Lung (tissue), 12 donors: Measurements from ENCODE around the gene PRR9. TPM values are rescaled to one million over a fixed set of nuclear protein-coding genes. Genes with fewer than 3 reads are reported as not detected.
"Not testable (repeated sequence)": the region's sequence is repeated elsewhere in the genome, so short reads cannot be mapped to it uniquely, and the experiment has no call there.

Experiments
- ATAC-seq: fragments of 200-7000 bp; cut with Tn5 transposase; one replicate; pipeline ENCODE4 v1.9.1; 2020; ENCODE audit warnings: moderate number of reproducible peaks; ENCODE audit not compliant: insufficient read depth, low FRiP score
- DNase-seq, 3 donors: peaks; one replicate each; pipeline ENCODE4 v3.0.0-alpha.2; 2013 to 2017
- H3K27ac ChIP-seq, 2 donors: one replicate each; pipeline ENCODE4 v1.5.1; 2013; ENCODE audit warnings: mild to moderate bottlenecking in 2 of 2, moderate library complexity in 2 of 2, control low read depth in 1 of 2, inconsistent platforms in 1 of 2, low read depth in 1 of 2, low read length in 1 of 2
- H3K27me3 ChIP-seq, 3 donors: one replicate each; pipeline ENCODE4 v1.5.1; 2013; ENCODE audit warnings: low read length in 2 of 3; ENCODE audit not compliant: control insufficient read depth in 3 of 3, insufficient read depth in 3 of 3
- H3K36me3 ChIP-seq, 4 donors: one replicate each; pipeline ENCODE4 v1.5.1; 2013; ENCODE audit warnings: low read length in 4 of 4, mild to moderate bottlenecking in 1 of 4, moderate library complexity in 1 of 4; ENCODE audit not compliant: control insufficient read depth in 4 of 4, insufficient read depth in 4 of 4
- H3K4me1 ChIP-seq, 5 donors: one replicate each; pipeline ENCODE4 v1.5.1; 2013; ENCODE audit warnings: low read length in 5 of 5, mild to moderate bottlenecking in 2 of 5, moderate library complexity in 1 of 5; ENCODE audit not compliant: control insufficient read depth in 5 of 5, insufficient read depth in 5 of 5
- H3K4me3 ChIP-seq: one replicate; pipeline ENCODE4 v1.5.1; 2013; ENCODE audit warnings: mild to moderate bottlenecking, control low read depth, moderate library complexity
- H3K9ac ChIP-seq, 2 donors: one replicate each; pipeline ENCODE4 v1.5.1; 2013; ENCODE audit warnings: low read length in 2 of 2, control low read depth in 1 of 2; ENCODE audit not compliant: insufficient read depth in 1 of 2
- H3K9me3 ChIP-seq, 4 donors: one replicate each; pipeline ENCODE4 v1.5.1; 2013; ENCODE audit warnings: low read length in 3 of 4, mild to moderate bottlenecking in 1 of 4, moderate library complexity in 1 of 4; ENCODE audit not compliant: control insufficient read depth in 4 of 4, insufficient read depth in 3 of 4
- WGBS, 2 donors: extraction: QIAGEN DNeasy Blood & Tissue Kit; methylation state at CpG; one replicate each; pipeline ENCODE4 v1.1.7; 2013; 5-methylcytosine and 5-hydroxymethylcytosine counted together
- polyA plus RNA-seq, 2 donors: library from polyadenylated mRNA; stranded (reverse); fragments of 200-250 nt; gene quantifications; one replicate each; pipeline ENCODE4 v1.2.1, GENCODE V29; 2013
- total RNA-seq, 2 donors: library from RNA; depleted of rRNA in 1 of 2; stranded (reverse); fragments of >200 nt in 1 of 2; gene quantifications; one replicate each; pipeline ENCODE4 v1.2.1, GENCODE V29; 2014 to 2021
- TF ChIP-seq, protein P1 (sequence below): IDR thresholded peaks from 2 replicates; pipeline ENCODE4 v1.5.1; 2012; ENCODE audit warnings: mild to moderate bottlenecking; ENCODE audit errors: control extremely low read depth, extremely low read depth
- donor health status: control.
- donor health status: control.
- donor health status: Bipolar disorder and iron deficiency.
- donor health status: healthy.
- donor health status: DM: yes; HTN: yes; CAD: no.

Gene PRR9
- total and polyA plus RNA-seq, 4 donors, result 0.22 TPM; not detected in 3

DNA sequence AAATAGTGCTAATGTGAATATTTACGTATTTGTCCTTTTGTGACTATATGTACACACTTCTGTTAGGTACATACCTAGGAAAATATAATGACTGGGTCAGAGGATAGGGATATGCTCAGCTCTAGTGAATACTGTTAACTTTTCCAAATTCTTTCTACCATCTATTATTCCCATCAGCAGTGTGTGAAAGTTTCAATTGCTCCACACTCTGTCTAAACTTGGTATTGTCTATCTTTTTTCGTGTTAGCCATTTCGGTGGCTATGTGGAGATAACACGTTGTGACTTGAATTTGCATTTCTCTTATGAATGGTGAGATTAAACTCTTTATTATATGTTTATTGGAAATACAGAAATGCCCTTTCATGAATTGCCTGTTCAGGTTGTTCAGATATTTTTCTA, 36.8 kb upstream of the PRR9 start:
- no peak for ATAC-seq
- TF ChIP-seq, protein P1, sequence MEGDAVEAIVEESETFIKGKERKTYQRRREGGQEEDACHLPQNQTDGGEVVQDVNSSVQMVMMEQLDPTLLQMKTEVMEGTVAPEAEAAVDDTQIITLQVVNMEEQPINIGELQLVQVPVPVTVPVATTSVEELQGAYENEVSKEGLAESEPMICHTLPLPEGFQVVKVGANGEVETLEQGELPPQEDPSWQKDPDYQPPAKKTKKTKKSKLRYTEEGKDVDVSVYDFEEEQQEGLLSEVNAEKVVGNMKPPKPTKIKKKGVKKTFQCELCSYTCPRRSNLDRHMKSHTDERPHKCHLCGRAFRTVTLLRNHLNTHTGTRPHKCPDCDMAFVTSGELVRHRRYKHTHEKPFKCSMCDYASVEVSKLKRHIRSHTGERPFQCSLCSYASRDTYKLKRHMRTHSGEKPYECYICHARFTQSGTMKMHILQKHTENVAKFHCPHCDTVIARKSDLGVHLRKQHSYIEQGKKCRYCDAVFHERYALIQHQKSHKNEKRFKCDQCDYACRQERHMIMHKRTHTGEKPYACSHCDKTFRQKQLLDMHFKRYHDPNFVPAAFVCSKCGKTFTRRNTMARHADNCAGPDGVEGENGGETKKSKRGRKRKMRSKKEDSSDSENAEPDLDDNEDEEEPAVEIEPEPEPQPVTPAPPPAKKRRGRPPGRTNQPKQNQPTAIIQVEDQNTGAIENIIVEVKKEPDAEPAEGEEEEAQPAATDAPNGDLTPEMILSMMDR, result no peak
- H3K4me3 ChIP-seq, result no peak overlapping the region

DNA sequence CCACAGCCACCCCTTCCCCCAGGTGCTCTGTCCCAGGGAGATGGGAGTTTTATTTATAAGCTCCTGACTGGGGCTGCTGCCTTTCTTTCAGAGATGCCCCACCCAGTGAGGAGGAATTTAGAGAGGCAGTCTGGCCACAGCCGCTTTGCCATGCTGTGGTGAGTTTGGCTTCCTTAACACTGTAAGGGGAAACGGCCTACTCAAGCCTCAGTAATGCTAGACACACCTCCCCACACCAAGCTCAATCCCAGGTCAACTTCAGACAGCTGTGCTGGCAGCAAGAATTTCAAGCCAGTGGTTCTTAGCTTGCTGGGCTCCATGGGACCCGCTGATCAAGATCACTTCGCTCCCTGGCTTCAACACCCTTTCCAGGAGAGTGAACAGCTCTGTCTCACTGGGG, 29.1 kb upstream of the PRR9 start:
- not testable (repeated sequence) for H3K4me3 ChIP-seq, H3K9ac ChIP-seq, H3K4me1 ChIP-seq, H3K27me3 ChIP-seq, DNase-seq, H3K27ac ChIP-seq, H3K36me3 ChIP-seq, ATAC-seq, H3K9me3 ChIP-seq
- 75 to 82% methylated on average over 4 of the region's 4 CpGs for WGBS, 2 donors

More for the DNA sequence above, 36.8 kb upstream of the PRR9 start:
- H3K9me3 ChIP-seq, result no peaks in the 10 kb centered on the region
- no peaks in the 10 kb centered on the region for H3K36me3 ChIP-seq
- 75 to 83% methylated on average over 4 of the region's 4 CpGs for WGBS, 2 donors
- H3K27me3 ChIP-seq, result peaks cover 0 to 5% (median 0%) of the 10 kb centered on the region in 3 donors
- no peaks in the 10 kb centered on the region for H3K4me1 ChIP-seq
- H3K27ac ChIP-seq, result no peak overlapping the region
- no peak overlapping the region for H3K9ac ChIP-seq
- no peak for DNase-seq

DNA sequence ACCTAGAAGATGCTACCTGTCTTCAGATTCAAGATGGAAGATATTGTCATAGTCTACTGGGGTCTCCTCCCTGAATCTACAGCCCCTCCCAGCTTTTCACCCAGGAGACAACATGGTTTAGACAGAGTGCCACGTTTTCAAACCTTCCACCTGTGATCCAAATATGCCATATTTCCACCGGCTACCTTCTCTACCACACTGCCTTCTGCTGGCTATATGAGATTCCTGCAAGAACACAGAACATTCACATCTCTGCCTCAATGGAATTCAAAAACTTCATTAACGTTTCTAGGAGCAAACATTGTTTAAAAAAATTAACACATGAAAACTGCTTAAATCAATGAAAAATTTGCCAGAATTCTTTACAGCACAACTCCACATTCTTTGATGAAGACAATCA, 27.0 kb upstream of the PRR9 start:
- TF ChIP-seq, protein P1, result no peak
- Histone ChIP-seq H3K4me3 (no peak overlapping the region), H3K9me3 (peaks cover 0 to 1% (median 0%) of the 10 kb centered on the region in 4 donors), H3K27me3 (no peaks in the 10 kb centered on the region), H3K4me1 (no peaks in the 10 kb centered on the region), H3K27ac (no peak overlapping the region), H3K9ac (no peak overlapping the region), H3K36me3 (no peaks in the 10 kb centered on the region)
- DNase-seq, result no peak
- no peak for ATAC-seq
- WGBS, 2 donors, result 14% methylated on average over 3 of the region's 3 CpGs

DNA sequence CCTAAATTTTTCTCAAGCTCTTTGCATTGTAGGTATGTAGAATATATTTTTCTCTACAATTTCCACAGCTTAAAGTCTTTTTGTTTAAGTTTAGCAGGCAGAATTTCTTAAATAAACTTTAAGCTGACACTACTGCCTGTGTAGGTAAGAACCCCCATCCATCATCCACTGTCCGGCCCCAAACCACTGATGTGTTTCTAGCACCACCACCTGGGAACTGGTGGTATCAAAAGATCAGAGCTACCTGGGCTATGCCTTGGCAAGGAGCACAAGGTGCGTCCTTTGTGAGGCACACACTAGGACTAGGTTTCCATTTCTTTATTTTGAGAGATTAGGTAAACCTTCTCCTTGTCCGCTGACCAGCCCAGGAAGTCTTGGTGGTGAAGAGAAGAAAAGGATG, 24.7 kb upstream of the PRR9 start:
- TF ChIP-seq, protein P1, result no peak
- no peak for DNase-seq
- no peak overlapping the region for H3K9ac ChIP-seq
- H3K4me3 ChIP-seq, result no peak overlapping the region
- H3K4me1 ChIP-seq, result no peaks in the 10 kb centered on the region
- no peaks in the 10 kb centered on the region for H3K27me3 ChIP-seq
- no peak for ATAC-seq
- peaks cover 0 to 3% (median 0%) of the 10 kb centered on the region in 4 donors for H3K9me3 ChIP-seq
- 23 to 32% methylated on average over 3 of the region's 3 CpGs for WGBS, 2 donors
- no peak overlapping the region for H3K27ac ChIP-seq
- H3K36me3 ChIP-seq, result no peaks in the 10 kb centered on the region
